ENCODE results near the gene STXBP1. TPM values are rescaled to one million over a fixed set of nuclear protein-coding genes. Genes with fewer than 3 reads are reported as not detected.

Gene STXBP1
- total RNA-seq, 1 experiment from 2014 or later: 10.9 TPM

DNA sequence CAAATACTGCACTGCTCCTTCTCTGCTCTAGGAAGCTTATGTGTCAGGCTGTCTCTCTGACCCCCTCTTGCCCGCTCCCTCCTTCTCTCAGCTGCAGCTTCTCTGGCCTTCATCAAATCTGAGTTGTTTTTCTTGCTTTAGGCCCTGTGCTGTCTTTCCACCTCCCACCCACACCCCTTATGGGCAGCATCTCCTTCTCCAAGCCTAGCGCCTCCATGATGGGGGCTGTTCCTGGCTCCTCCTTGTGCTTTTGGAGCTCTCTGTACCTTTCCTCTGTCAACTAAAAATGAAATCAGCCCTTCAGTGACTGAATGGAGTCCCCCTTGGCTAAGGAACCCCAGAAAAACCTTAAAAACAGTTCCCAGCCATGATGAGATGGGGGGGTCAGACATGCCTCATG, 88.1 kb downstream of the STXBP1 start:
- POLR2A ChIA-PET (ENCODE audit: low non-redundant PET): no interaction called here
- TF ChIP-seq, protein P1, sequence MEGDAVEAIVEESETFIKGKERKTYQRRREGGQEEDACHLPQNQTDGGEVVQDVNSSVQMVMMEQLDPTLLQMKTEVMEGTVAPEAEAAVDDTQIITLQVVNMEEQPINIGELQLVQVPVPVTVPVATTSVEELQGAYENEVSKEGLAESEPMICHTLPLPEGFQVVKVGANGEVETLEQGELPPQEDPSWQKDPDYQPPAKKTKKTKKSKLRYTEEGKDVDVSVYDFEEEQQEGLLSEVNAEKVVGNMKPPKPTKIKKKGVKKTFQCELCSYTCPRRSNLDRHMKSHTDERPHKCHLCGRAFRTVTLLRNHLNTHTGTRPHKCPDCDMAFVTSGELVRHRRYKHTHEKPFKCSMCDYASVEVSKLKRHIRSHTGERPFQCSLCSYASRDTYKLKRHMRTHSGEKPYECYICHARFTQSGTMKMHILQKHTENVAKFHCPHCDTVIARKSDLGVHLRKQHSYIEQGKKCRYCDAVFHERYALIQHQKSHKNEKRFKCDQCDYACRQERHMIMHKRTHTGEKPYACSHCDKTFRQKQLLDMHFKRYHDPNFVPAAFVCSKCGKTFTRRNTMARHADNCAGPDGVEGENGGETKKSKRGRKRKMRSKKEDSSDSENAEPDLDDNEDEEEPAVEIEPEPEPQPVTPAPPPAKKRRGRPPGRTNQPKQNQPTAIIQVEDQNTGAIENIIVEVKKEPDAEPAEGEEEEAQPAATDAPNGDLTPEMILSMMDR (conservative IDR thresholded peaks at IDR 0.05; ENCODE audit: low read depth, low read length): no peak
- TF ChIP-seq EZH2 (IDR thresholded peaks at IDR 0.05; ENCODE audit: borderline replicate concordance, low read depth, low read length, poor library complexity, severe bottlenecking): no peak

DNA sequence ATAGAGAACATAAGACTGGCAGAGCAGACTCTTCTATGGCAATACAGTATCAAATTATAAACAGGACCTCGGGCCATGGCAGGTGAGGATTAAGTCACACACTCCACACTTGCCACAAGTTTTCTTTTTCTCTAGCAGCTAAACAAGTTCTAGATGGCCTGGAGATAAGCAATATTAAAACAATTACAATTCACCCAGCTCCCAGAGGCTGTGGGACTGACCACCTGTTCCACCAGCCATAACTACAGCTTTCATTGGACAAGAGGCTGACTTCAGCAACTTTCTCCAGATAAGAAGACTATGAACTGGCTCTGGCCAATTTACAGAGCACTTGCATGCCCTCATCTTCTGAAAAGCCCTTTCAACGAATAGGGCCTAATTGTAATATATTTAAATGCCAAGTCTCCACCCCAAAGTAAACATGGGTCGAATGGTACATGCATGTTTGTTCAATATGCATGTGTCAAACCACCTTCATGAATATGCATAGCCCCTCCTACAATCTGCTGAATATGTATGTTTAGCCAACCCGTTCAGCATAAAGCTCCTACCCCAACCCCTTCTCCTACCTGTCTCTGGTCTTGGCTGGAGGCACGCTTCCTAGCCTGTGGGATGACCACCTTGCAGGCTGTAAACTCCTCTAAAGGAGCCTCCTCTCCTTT, 88.6 kb downstream of the STXBP1 start:
- no peak for DNase-seq (ENCODE audit: low spot score)
- ChIA-PET CTCF (no interaction called here), POLR2A (ENCODE audit: low non-redundant PET) (no interaction called here)
- H3K27ac ChIP-seq (ENCODE audit: low read depth, low read length, poor library complexity, severe bottlenecking): no peak overlapping the region
- H3K4me3 ChIP-seq (ENCODE audit: low read depth, low read length, poor library complexity, severe bottlenecking): no peak overlapping the region
- no peak for TF ChIP-seq EZH2 (IDR thresholded peaks at IDR 0.05; ENCODE audit: borderline replicate concordance, low read depth, low read length, poor library complexity, severe bottlenecking)
- TF ChIP-seq, protein P1 (conservative IDR thresholded peaks at IDR 0.05; ENCODE audit: low read depth, low read length): no peak
- H3K36me3 ChIP-seq (ENCODE audit: insufficient read depth, low read length, poor library complexity, severe bottlenecking): no peaks in the 10 kb centered on the region
- BruUV-seq (replicated peaks): no TSS peak
- intact Hi-C loops (cut with micrococcal nuclease; ENCODE audit: unreplicated experiment): no loop called here
- no peaks in the 10 kb centered on the region for H3K4me1 ChIP-seq (ENCODE audit: insufficient read depth, low read length, poor library complexity, severe bottlenecking)
- H3K27me3 ChIP-seq (replicated peaks; ENCODE audit: insufficient read depth, low read depth, low read length, poor library complexity): no peaks in the 10 kb centered on the region
- no peaks in the 10 kb centered on the region for H3K9me3 ChIP-seq (ENCODE audit: low read depth, low read length, poor library complexity, severe bottlenecking)

More for the DNA sequence above, 88.1 kb downstream of the STXBP1 start:
- CTCF ChIA-PET: no interaction called here
- H3K9me3 ChIP-seq (ENCODE audit: low read depth, low read length, poor library complexity, severe bottlenecking): no peaks in the 10 kb centered on the region
- BruUV-seq (replicated peaks): no TSS peak
- H3K27me3 ChIP-seq (replicated peaks; ENCODE audit: insufficient read depth, low read depth, low read length, poor library complexity): no peaks in the 10 kb centered on the region
- intact Hi-C loops (cut with micrococcal nuclease; ENCODE audit: unreplicated experiment): no loop called here
- DNase-seq (ENCODE audit: low spot score): no peak
- H3K27ac ChIP-seq (ENCODE audit: low read depth, low read length, poor library complexity, severe bottlenecking): no peak overlapping the region
- H3K4me1 ChIP-seq (ENCODE audit: insufficient read depth, low read length, poor library complexity, severe bottlenecking): no peaks in the 10 kb centered on the region
- no peak overlapping the region for H3K4me3 ChIP-seq (ENCODE audit: low read depth, low read length, poor library complexity, severe bottlenecking)
- H3K36me3 ChIP-seq (ENCODE audit: insufficient read depth, low read length, poor library complexity, severe bottlenecking): no peaks in the 10 kb centered on the region

DNA sequence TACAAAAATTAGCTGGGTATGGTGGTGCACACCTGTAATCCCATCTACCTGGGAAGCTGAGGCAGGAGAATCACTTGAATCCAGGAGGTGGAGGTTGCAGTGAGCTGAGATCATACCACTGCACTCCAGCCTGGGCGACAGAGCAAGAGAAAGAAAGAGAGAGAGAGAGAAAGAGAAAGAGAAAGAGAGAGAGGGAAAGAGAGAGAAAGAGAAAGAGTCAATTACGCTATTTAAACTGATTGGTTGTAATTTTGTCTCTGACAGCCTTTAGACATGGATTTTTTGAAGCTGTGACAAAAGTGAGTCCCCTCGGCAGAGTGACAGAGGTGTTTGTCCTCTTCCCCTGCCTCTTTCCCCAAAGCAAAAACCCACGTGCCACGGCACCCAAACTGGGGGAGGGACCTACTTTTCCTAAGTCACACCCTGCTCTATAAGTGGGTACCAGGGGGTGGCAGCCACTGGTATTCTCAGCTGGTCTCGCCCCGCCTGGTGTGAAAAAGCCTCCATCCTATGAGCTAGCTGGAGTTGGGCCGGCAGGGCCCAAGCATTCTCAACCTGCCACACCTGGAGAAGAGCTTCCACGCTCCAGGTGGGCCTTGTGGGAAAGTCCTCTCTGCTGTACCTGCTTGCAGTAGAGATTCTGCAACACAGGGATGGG, 91.3 kb downstream of the STXBP1 start:
- no peaks in the 10 kb centered on the region for H3K36me3 ChIP-seq (ENCODE audit: insufficient read depth, low read length, poor library complexity, severe bottlenecking)
- ChIA-PET CTCF (no interaction called here), POLR2A (ENCODE audit: low non-redundant PET) (no interaction called here)
- TF ChIP-seq, protein P1 (conservative IDR thresholded peaks at IDR 0.05; ENCODE audit: low read depth, low read length): no peak
- no peak for TF ChIP-seq EZH2 (IDR thresholded peaks at IDR 0.05; ENCODE audit: borderline replicate concordance, low read depth, low read length, poor library complexity, severe bottlenecking)
- no peak overlapping the region for H3K4me3 ChIP-seq (ENCODE audit: low read depth, low read length, poor library complexity, severe bottlenecking)
- BruUV-seq (replicated peaks): no TSS peak
- H3K4me1 ChIP-seq (ENCODE audit: insufficient read depth, low read length, poor library complexity, severe bottlenecking): no peaks in the 10 kb centered on the region
- no peaks in the 10 kb centered on the region for H3K9me3 ChIP-seq (ENCODE audit: low read depth, low read length, poor library complexity, severe bottlenecking)
- intact Hi-C loops (cut with micrococcal nuclease; ENCODE audit: unreplicated experiment): no loop called here
- H3K27me3 ChIP-seq (replicated peaks; ENCODE audit: insufficient read depth, low read depth, low read length, poor library complexity): no peaks in the 10 kb centered on the region
- no peak for DNase-seq (ENCODE audit: low spot score)
- no peak overlapping the region for H3K27ac ChIP-seq (ENCODE audit: low read depth, low read length, poor library complexity, severe bottlenecking)
